ENCODE results near the gene MOCOS. TPM values are rescaled to one million over a fixed set of nuclear protein-coding genes. Genes with fewer than 3 reads are reported as not detected.

The MOCOS gene
- total and polyA plus RNA-seq, 2 of the 8 experiments (the other 6 are each of a cell fraction or from before 2014, with no cell fraction given): 4.7 to 5.8 TPM

DNA sequence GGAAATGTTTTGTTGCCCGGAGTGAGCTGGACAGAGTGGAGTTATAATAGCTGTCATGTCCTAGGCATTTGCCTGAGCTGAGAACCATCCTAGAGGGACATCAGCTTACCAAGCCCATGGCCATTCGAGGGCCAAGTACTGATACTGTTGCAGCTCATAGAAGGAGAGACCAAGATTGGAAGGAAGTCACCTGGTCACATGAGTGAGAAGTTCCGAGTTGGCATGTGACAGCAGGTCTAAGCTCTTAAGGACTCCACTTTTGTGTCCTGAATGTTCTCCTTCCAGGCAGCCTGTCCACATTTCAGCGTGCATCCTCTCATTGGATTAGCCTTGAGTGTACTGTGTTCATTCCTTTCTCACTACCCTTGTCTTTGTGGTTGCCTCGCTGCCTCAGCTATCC, 114.6 kb downstream of the MOCOS start:
- Histone ChIP-seq H3K9ac (replicated peaks in 1 of 4; ENCODE audit: extremely low read depth in 1 of 4, low read depth in 3 of 4, low read length in 3 of 4) (no peak overlapping the region), H3K4me2 (ENCODE audit: insufficient read depth in 1 of 2, low read depth in 2 of 2, low read length in 2 of 2) (no peak overlapping the region), H4K8ac (ENCODE audit: extremely low read depth, insufficient read depth, low read length) (no peak overlapping the region), H3K79me2 (ENCODE audit: control insufficient read depth in 1 of 2, insufficient read depth in 2 of 2, low read length in 2 of 2) (peaks cover 0 to 13% of the 10 kb centered on the region in 2 experiments; a peak in 1 of 4 replicates), H3K27ac (ENCODE audit: low read depth, low read length) (no peak overlapping the region; the same call in 1 of the 2 replicates), H2BK15ac (ENCODE audit: low read length) (no peak overlapping the region), H4K5ac (ENCODE audit: insufficient read length, low read depth, low read length) (no peak overlapping the region), H3K9me3 (ENCODE audit: insufficient read depth in 2 of 2, low read depth in 1 of 2, low read length in 1 of 2) (no peaks in the 10 kb centered on the region), H3K4me3 (ENCODE audit: extremely low read depth in 1 of 4, insufficient read depth in 2 of 4, low read depth in 3 of 4, low read length in 4 of 4) (no peak overlapping the region), H4K20me1 (replicated peaks in 1 of 2; ENCODE audit: control insufficient read depth in 1 of 2, insufficient read depth in 2 of 2, low read length in 2 of 2) (peaks cover 4% of the 10 kb centered on the region in 2 experiments), H3K27me3 (replicated peaks in 1 of 4; ENCODE audit: control insufficient read depth in 3 of 4, extremely low read depth in 1 of 4, insufficient read depth in 3 of 4, low read length in 3 of 4) (peaks cover 2 to 12% (median 8%) of the 10 kb centered on the region in 4 experiments; a peak in 6 of 7 replicates), H3K18ac (ENCODE audit: extremely low read depth, low read length) (no peak overlapping the region), H3K4me1 (replicated peaks in 1 of 4; ENCODE audit: control insufficient read depth in 3 of 4, insufficient read depth in 4 of 4, low read length in 3 of 4) (peaks cover 0 to 7% (median 6%) of the 10 kb centered on the region in 4 experiments; a peak in 3 of 7 replicates), H3K56ac (replicated peaks; ENCODE audit: insufficient read length, low read depth, low read length) (no peak overlapping the region), H2BK120ac (replicated peaks; ENCODE audit: low read depth, low read length) (no peak overlapping the region), H2AK5ac (ENCODE audit: low read depth, low read length) (no peak overlapping the region), H3K36me3 (ENCODE audit: control insufficient read depth in 2 of 4, insufficient read depth in 4 of 4, low read length in 3 of 4) (no peaks in the 10 kb centered on the region), H2AFZ (ENCODE audit: low read length) (no peak overlapping the region), H2BK5ac (ENCODE audit: low read depth, low read length) (no peak overlapping the region), H2BK12ac (ENCODE audit: low read depth, low read length) (no peak overlapping the region), H3K23me2 (ENCODE audit: low read depth, low read length) (peaks cover 7% of the 10 kb centered on the region; the same call in 1 of the 2 replicates), H3K79me1 (ENCODE audit: low read depth, low read length) (peaks cover 4% of the 10 kb centered on the region; the same call in 1 of the 2 replicates), H3K14ac (ENCODE audit: insufficient read length) (no peak overlapping the region), H3K4ac (replicated peaks; ENCODE audit: insufficient read length, low read depth, low read length) (no peak overlapping the region), H2BK20ac (ENCODE audit: low read length) (no peak overlapping the region), H4K91ac (replicated peaks; ENCODE audit: insufficient read length, low read length) (no peak overlapping the region), H3K23ac (ENCODE audit: insufficient read length) (no peak overlapping the region)
- DNase-seq (ENCODE audit: low read depth in 1 of 2, low spot score in 2 of 2) (no peak), FAIRE-seq (no peak)
- ChIA-PET CTCF (ENCODE audit: partially characterized antibody) (interaction anchor here (0.9 to 2.1 kb wide), 6 partner anchors 17 to 456 kb away, joined by 3 to 8 read pairs (median 4); no protein-coding TSS in a partner anchor), POLR2A (ENCODE audit: partially characterized antibody) (no interaction called here)
- WGBS, 2 experiments (ENCODE audit: extremely low coverage in 1 of 2, insufficient coverage in 1 of 2, insufficient read length in 1 of 2, insufficient replicate concordance in 2 of 2, low coverage in 1 of 2, low lambda C conversion rate in 2 of 2, missing lambda C conversion rate in 1 of 2): 87% methylated on average over 5 of the region's 5 CpGs; no CpG with 5 or more reads in 1 of the 2 experiments
- TF ChIP-seq HDAC6 (IDR thresholded peaks at IDR 0.05; ENCODE audit: low read depth, low read length): no peak
- no peak for TF ChIP-seq GABPA (IDR thresholded peaks at IDR 0.05; ENCODE audit: borderline replicate concordance, insufficient read depth, low read length)
- TF ChIP-seq SAP30 (IDR thresholded peaks at IDR 0.05; ENCODE audit: insufficient read depth, insufficient replicate concordance, low read length): no peak
- TF ChIP-seq, protein P1, sequence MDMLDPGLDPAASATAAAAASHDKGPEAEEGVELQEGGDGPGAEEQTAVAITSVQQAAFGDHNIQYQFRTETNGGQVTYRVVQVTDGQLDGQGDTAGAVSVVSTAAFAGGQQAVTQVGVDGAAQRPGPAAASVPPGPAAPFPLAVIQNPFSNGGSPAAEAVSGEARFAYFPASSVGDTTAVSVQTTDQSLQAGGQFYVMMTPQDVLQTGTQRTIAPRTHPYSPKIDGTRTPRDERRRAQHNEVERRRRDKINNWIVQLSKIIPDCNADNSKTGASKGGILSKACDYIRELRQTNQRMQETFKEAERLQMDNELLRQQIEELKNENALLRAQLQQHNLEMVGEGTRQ (IDR thresholded peaks at IDR 0.05; ENCODE audit: low read length): no peak
- no peak for TF ChIP-seq GTF2F1 (IDR thresholded peaks at IDR 0.05; ENCODE audit: borderline replicate concordance, low read depth, low read length)

Measured in H1 (cell line).